Brain microvascular endothelial cell (primary cell): ENCODE results near the gene CHID1.
A peak's percentile ranks its signal among the peaks of the same experiment; 100 is the strongest.

Experiments used
- DNase-seq: peaks from one replicate; pipeline ENCODE4 v3.0.0-alpha.2; 2020
- H3K27ac ChIP-seq: fragments of 250-450 bp; sonication (Bioruptor Pico); 2 replicates; pipeline ENCODE4 v1.5.1; 2020; ENCODE audit warnings: mild to moderate bottlenecking, moderate library complexity
- H3K27me3 ChIP-seq: fragments of 250-450 bp; sonication (Bioruptor Pico); replicated peaks from 2 replicates; pipeline ENCODE4 v1.5.1; 2020; ENCODE audit warnings: mild to moderate bottlenecking
- H3K36me3 ChIP-seq: fragments of 250-450 bp; sonication (Bioruptor Pico); replicated peaks from 2 replicates; pipeline ENCODE4 v1.5.1; 2020; ENCODE audit warnings: mild to moderate bottlenecking
- H3K4me3 ChIP-seq: 2 replicates; pipeline ENCODE4 v1.5.1; 2011; ENCODE audit warnings: low read depth, mild to moderate bottlenecking, control low read depth, low read length, moderate library complexity
- CTCF ChIP-seq: IDR thresholded peaks from 2 replicates; pipeline ENCODE4 v1.5.1; 2011; ENCODE audit warnings: low read depth, mild to moderate bottlenecking, moderate library complexity, low read length, control low read depth, inconsistent platforms; ENCODE audit errors: missing control alignments
- in situ Hi-C: cut with HindIII; loops from 2 replicates; pipeline ENCODE4 v1.10.0; 2017; ENCODE audit warnings: low sequenced_read_pairs, low pct_ligation_motif_present

The CHID1 gene

GRCh38 chr11:855330-855674 lies 55.3 kb downstream of the CHID1 start:
- Histone ChIP-seq H3K27ac (no peak overlapping the region), H3K4me3 (no peak overlapping the region), H3K27me3 (no peaks in the 10 kb centered on the region), H3K36me3 (no peaks in the 10 kb centered on the region)
- TF ChIP-seq CTCF, result no peak
- in situ Hi-C loops, result no loop called here
- DNase-seq, result no peak

- no peaks in the 10 kb centered on the region for H3K36me3 ChIP-seq
- TF ChIP-seq CTCF, result no peak
- no peak overlapping the region for H3K27ac ChIP-seq
- H3K27me3 ChIP-seq, result no peaks in the 10 kb centered on the region
- H3K4me3 ChIP-seq, result no peak overlapping the region
- DNase-seq, result no peak
- in situ Hi-C loops, result no loop called here
These were observed 55.8 kb downstream of the CHID1 start for GRCh38 chr11:854601-855329.

- no peaks in the 10 kb centered on the region for H3K27me3 ChIP-seq
- no peak overlapping the region for H3K27ac ChIP-seq
- in situ Hi-C loops, result no loop called here
- no peaks in the 10 kb centered on the region for H3K36me3 ChIP-seq
- DNase-seq, result no peak
- H3K4me3 ChIP-seq, result no peak overlapping the region
- no peak for TF ChIP-seq CTCF
These were observed 56.7 kb downstream of the CHID1 start for GRCh38 chr11:853682-854448.

- Histone ChIP-seq H3K4me3 (no peak overlapping the region), H3K36me3 (no peaks in the 10 kb centered on the region), H3K27me3 (no peaks in the 10 kb centered on the region), H3K27ac (no peak overlapping the region)
- no peak for DNase-seq
- TF ChIP-seq CTCF, result no peak
- in situ Hi-C loops, result no loop called here
These were observed 57.8 kb downstream of the CHID1 start for GRCh38 chr11:852762-853161.

GRCh38 chr11:850775-851763 lies 59.5 kb downstream of the CHID1 start:
- H3K4me3 ChIP-seq, result no peak overlapping the region
- no peak overlapping the region for H3K27ac ChIP-seq
- in situ Hi-C loops, result no loop called here
- H3K27me3 ChIP-seq, result no peaks in the 10 kb centered on the region
- peak; percentile 23 for TF ChIP-seq CTCF
- no peaks in the 10 kb centered on the region for H3K36me3 ChIP-seq
- DNase-seq, result no peak
